ENCODE measurements around the gene IGFLR1.
A peak's percentile ranks its signal among the peaks of the same experiment; 100 is the strongest.

IGFLR1 gene

GRCh38 chr19:35744430-35745327, 2.4 kb upstream of the IGFLR1 start:
- peak; percentile 94 to 98 for DNase-seq (ENCODE audit: low spot score in 2 of 2)
- in situ Hi-C loops (cut with MboI; ENCODE audit: low sequenced_read_pairs): no loop called here
- Histone ChIP-seq H3K4me1 (peaks cover 13% of the 10 kb centered on the region), H3K36me3 (replicated peaks) (no peaks in the 10 kb centered on the region; the same call in none of the 2 replicates), H3K9me3 (no peaks in the 10 kb centered on the region), H3K27me3 (ENCODE audit: low read depth) (no peaks in the 10 kb centered on the region), H3K4me3 (peak overlapping the region; percentile 63)

GRCh38 chr19:35743640-35744429, 1.6 kb upstream of the IGFLR1 start:
- DNase-seq (ENCODE audit: low spot score in 2 of 2): no peak
- in situ Hi-C loops (cut with MboI; ENCODE audit: low sequenced_read_pairs): no loop called here
- peaks cover 15% of the 10 kb centered on the region for H3K4me1 ChIP-seq
- peaks cover 6% of the 10 kb centered on the region for H3K36me3 ChIP-seq (replicated peaks)
- H3K9me3 ChIP-seq: no peaks in the 10 kb centered on the region
- peak overlapping the region; percentile 63 for H3K4me3 ChIP-seq
- H3K27me3 ChIP-seq (ENCODE audit: low read depth): no peaks in the 10 kb centered on the region

- no peak for DNase-seq (ENCODE audit: low spot score in 2 of 2)
- in situ Hi-C loops (cut with MboI; ENCODE audit: low sequenced_read_pairs): no loop called here
- no peaks in the 10 kb centered on the region for H3K9me3 ChIP-seq
- H3K27me3 ChIP-seq (ENCODE audit: low read depth): no peaks in the 10 kb centered on the region
- H3K4me3 ChIP-seq: peak overlapping the region; percentile 57
- H3K36me3 ChIP-seq (replicated peaks): peaks cover 32% of the 10 kb centered on the region
- H3K4me1 ChIP-seq: peaks cover 11% of the 10 kb centered on the region
Observed at GRCh38 chr19:35741203-35741515, 1.1 kb downstream of the IGFLR1 start.

GRCh38 chr19:35740423-35741202, 1.6 kb downstream of the IGFLR1 start:
- H3K27me3 ChIP-seq (ENCODE audit: low read depth): no peaks in the 10 kb centered on the region
- H3K4me1 ChIP-seq: peaks cover 11% of the 10 kb centered on the region
- H3K9me3 ChIP-seq: no peaks in the 10 kb centered on the region
- in situ Hi-C loops (cut with MboI; ENCODE audit: low sequenced_read_pairs): no loop called here
- peak; percentile 98 to 100 for DNase-seq (ENCODE audit: low spot score in 2 of 2)
- peak overlapping the region; percentile 57 for H3K4me3 ChIP-seq
- H3K36me3 ChIP-seq (replicated peaks): peaks cover 38% of the 10 kb centered on the region

GRCh38 chr19:35740108-35740422, 2.2 kb downstream of the IGFLR1 start:
- no peak for DNase-seq (ENCODE audit: low spot score in 2 of 2)
- H3K4me1 ChIP-seq: peaks cover 11% of the 10 kb centered on the region
- in situ Hi-C loops (cut with MboI; ENCODE audit: low sequenced_read_pairs): no loop called here
- peak overlapping the region; percentile 57 for H3K4me3 ChIP-seq
- H3K27me3 ChIP-seq (ENCODE audit: low read depth): no peaks in the 10 kb centered on the region
- peaks cover 43% of the 10 kb centered on the region for H3K36me3 ChIP-seq (replicated peaks)
- no peaks in the 10 kb centered on the region for H3K9me3 ChIP-seq

- Histone ChIP-seq H3K9me3 (no peaks in the 10 kb centered on the region), H3K4me1 (peaks cover 11% of the 10 kb centered on the region), H3K4me3 (peak overlapping the region; percentile 57), H3K36me3 (replicated peaks) (peaks cover 48% of the 10 kb centered on the region), H3K27me3 (ENCODE audit: low read depth) (no peaks in the 10 kb centered on the region)
- no peak for DNase-seq (ENCODE audit: low spot score in 2 of 2)
- in situ Hi-C loops (cut with MboI; ENCODE audit: low sequenced_read_pairs): no loop called here
Observed at GRCh38 chr19:35739275-35740107, 2.8 kb downstream of the IGFLR1 start.

- in situ Hi-C loops (cut with MboI; ENCODE audit: low sequenced_read_pairs): no loop called here
- no peak for DNase-seq (ENCODE audit: low spot score in 2 of 2)
- Histone ChIP-seq H3K27me3 (ENCODE audit: low read depth) (no peaks in the 10 kb centered on the region), H3K4me1 (peaks cover 8% of the 10 kb centered on the region; the same call in 1 of the 2 replicates), H3K4me3 (no peak overlapping the region), H3K36me3 (replicated peaks) (peaks cover 54% of the 10 kb centered on the region), H3K9me3 (no peaks in the 10 kb centered on the region)
Observed at GRCh38 chr19:35738887-35739229, 3.4 kb downstream of the IGFLR1 start.

GRCh38 chr19:35738021-35738886, 4.0 kb downstream of the IGFLR1 start:
- no peak overlapping the region for H3K4me3 ChIP-seq
- H3K9me3 ChIP-seq: no peaks in the 10 kb centered on the region
- H3K4me1 ChIP-seq: peaks cover 8% of the 10 kb centered on the region; the same call in 1 of the 2 replicates
- no peak for DNase-seq (ENCODE audit: low spot score in 2 of 2)
- in situ Hi-C loops (cut with MboI; ENCODE audit: low sequenced_read_pairs): no loop called here
- H3K27me3 ChIP-seq (ENCODE audit: low read depth): no peaks in the 10 kb centered on the region
- peaks cover 60% of the 10 kb centered on the region for H3K36me3 ChIP-seq (replicated peaks)

GRCh38 chr19:35736913-35737886, 5.1 kb downstream of the IGFLR1 start:
- Histone ChIP-seq H3K36me3 (replicated peaks) (peaks cover 68% of the 10 kb centered on the region), H3K4me1 (peaks cover 8% of the 10 kb centered on the region; the same call in 1 of the 2 replicates), H3K27me3 (ENCODE audit: low read depth) (no peaks in the 10 kb centered on the region), H3K9me3 (no peaks in the 10 kb centered on the region), H3K4me3 (no peak overlapping the region)
- DNase-seq (ENCODE audit: low spot score in 2 of 2): no peak
- in situ Hi-C loops (cut with MboI; ENCODE audit: low sequenced_read_pairs): no loop called here

GRCh38 chr19:35734889-35735288, 7.4 kb downstream of the IGFLR1 start:
- Histone ChIP-seq H3K36me3 (replicated peaks) (peaks cover 90% of the 10 kb centered on the region), H3K9me3 (no peaks in the 10 kb centered on the region), H3K4me3 (no peak overlapping the region), H3K27me3 (ENCODE audit: low read depth) (no peaks in the 10 kb centered on the region), H3K4me1 (peaks cover 4% of the 10 kb centered on the region; the same call in 1 of the 2 replicates)
- DNase-seq (ENCODE audit: low spot score in 2 of 2): no peak
- in situ Hi-C loops (cut with MboI; ENCODE audit: low sequenced_read_pairs): no loop called here

GRCh38 chr19:35734273-35734672, 8.0 kb downstream of the IGFLR1 start:
- H3K36me3 ChIP-seq (replicated peaks): peaks cover 95% of the 10 kb centered on the region
- H3K4me3 ChIP-seq: no peak overlapping the region

More at GRCh38 chr19:35734273-35734672, 8.0 kb downstream of the IGFLR1 start:
- in situ Hi-C loops (cut with MboI; ENCODE audit: low sequenced_read_pairs): no loop called here
- Histone ChIP-seq H3K4me1 (no peaks in the 10 kb centered on the region), H3K27me3 (ENCODE audit: low read depth) (no peaks in the 10 kb centered on the region), H3K9me3 (no peaks in the 10 kb centered on the region)
- no peak for DNase-seq (ENCODE audit: low spot score in 2 of 2)

All from HAP-1 (cell line).